Measurements from ENCODE around the gene A3GALT2. TPM values are rescaled to one million over a fixed set of nuclear protein-coding genes. Genes with fewer than 3 reads are reported as not detected.

The A3GALT2 gene
- polyA plus RNA-seq, 1 of the 3 experiments (the other 2 are of a cell fraction) = 0.07 TPM

DNA sequence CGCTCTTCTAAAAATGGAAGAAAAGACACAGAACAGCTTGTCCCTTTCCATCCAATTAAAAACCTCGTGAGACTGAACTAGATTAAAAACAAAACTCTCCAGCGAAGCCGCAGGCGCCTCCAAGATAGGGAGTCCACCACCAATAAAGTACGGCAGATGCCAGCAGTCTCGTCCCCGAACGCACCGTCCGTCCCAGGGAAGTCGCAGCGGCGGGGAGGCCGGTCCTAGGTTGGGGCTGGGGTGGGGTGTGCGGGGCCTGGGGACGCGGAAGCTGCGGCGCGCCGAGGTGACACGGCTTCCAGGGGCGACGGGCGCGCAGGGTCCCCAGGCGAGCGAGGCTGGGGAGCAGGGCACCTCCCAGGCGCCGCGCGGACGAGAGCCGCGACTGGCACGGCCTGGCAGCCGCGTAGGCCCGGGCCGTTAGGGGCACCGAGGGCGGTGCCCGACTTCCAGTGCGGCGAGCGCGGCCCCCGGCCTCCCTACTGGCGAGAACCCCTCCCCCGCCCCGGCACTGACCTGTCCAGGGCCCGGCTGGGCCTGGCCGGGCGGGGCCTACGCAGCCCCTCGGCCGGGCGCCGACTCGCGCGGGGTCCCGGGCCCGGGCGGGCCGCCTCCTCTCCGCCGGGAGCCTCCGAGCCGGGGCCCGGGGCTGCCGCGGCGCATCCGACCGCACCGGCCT lies 28.3 kb upstream of the A3GALT2 start:
- WGBS (ENCODE audit: low lambda C conversion rate) = 0% methylated on average over 6 of the region's 78 CpGs
- ChIA-PET POLR2A (interaction anchor here (1.0 to 2.4 kb wide), 6 partner anchors 10 to 54 kb away, joined by 3 to 10 read pairs (median 4); partner anchors contain the start of gene A3GALT2), CTCF (interaction anchor here (0.9 to 3.6 kb wide), 3 partner anchors 13 to 107 kb away, joined by 3 to 27 read pairs (median 18); no protein-coding TSS in a partner anchor)
- Histone ChIP-seq H3K79me2 (ENCODE audit: insufficient read depth) (peaks cover 55% of the 10 kb centered on the region), H3K36me3 (replicated peaks in 1 of 2; ENCODE audit: control insufficient read depth in 1 of 2, insufficient read depth in 2 of 2, low read length in 1 of 2) (peaks cover 17 to 21% of the 10 kb centered on the region in 2 experiments), H3K9ac (peak overlapping the region; percentile 94), H3K9me3 (no peaks in the 10 kb centered on the region), H4K20me1 (ENCODE audit: insufficient read depth) (peaks cover 10% of the 10 kb centered on the region), H3F3A (replicated peaks; ENCODE audit: insufficient read depth) (peaks cover 37% of the 10 kb centered on the region), H3K9me2 (no peaks in the 10 kb centered on the region), H3K4me2 (peak overlapping the region; percentile 84), H3K4me3 (ENCODE audit: low read depth in 2 of 2, low read length in 1 of 2) (peak overlapping the region; percentile 68 to 78), H2AFZ (ENCODE audit: low read depth) (no peak overlapping the region), H3K27ac (ENCODE audit: low read depth in 2 of 2, low read length in 1 of 2) (peak overlapping the region; percentile 89 to 97), H3K27me3 (ENCODE audit: insufficient read depth) (no peaks in the 10 kb centered on the region), H3K4me1 (ENCODE audit: control insufficient read depth in 1 of 2, insufficient read depth in 2 of 2, low read depth in 1 of 2, low read length in 1 of 2) (peaks cover 29 to 39% of the 10 kb centered on the region in 2 experiments)
- peak; percentile 89 for DNase-seq
- TF ChIP-seq NFIC (IDR thresholded peaks at IDR 0.05; ENCODE audit: borderline replicate concordance) (no peak), POLR2AphosphoS5 (IDR thresholded peaks at IDR 0.05; ENCODE audit: low read depth, low read length) (no peak), SIN3A (IDR thresholded peaks at IDR 0.05; ENCODE audit: borderline replicate concordance, low read depth, low read length) (0 out of 2 replicates have a peak, but pooled peaks have one; percentile 35), RXRA (IDR thresholded peaks at IDR 0.05; ENCODE audit: borderline replicate concordance, low read depth) (peak; percentile 2; the same call in 1 of the 2 replicates), CHD2 (IDR thresholded peaks at IDR 0.05; ENCODE audit: low read length, partially characterized antibody) (no peak), FOXJ3 (CRISPR knock-in tag; IDR thresholded peaks at IDR 0.05) (no peak), EZH2phosphoT487 (IDR thresholded peaks at IDR 0.05; ENCODE audit: borderline replicate concordance, low read depth) (no peak), TCF12 (IDR thresholded peaks at IDR 0.05) (no peak)
- TF ChIP-seq, protein P1, sequence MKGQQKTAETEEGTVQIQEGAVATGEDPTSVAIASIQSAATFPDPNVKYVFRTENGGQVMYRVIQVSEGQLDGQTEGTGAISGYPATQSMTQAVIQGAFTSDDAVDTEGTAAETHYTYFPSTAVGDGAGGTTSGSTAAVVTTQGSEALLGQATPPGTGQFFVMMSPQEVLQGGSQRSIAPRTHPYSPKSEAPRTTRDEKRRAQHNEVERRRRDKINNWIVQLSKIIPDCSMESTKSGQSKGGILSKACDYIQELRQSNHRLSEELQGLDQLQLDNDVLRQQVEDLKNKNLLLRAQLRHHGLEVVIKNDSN (IDR thresholded peaks at IDR 0.05; ENCODE audit: borderline replicate concordance, low read depth) = no peak
- TF ChIP-seq, protein P2, sequence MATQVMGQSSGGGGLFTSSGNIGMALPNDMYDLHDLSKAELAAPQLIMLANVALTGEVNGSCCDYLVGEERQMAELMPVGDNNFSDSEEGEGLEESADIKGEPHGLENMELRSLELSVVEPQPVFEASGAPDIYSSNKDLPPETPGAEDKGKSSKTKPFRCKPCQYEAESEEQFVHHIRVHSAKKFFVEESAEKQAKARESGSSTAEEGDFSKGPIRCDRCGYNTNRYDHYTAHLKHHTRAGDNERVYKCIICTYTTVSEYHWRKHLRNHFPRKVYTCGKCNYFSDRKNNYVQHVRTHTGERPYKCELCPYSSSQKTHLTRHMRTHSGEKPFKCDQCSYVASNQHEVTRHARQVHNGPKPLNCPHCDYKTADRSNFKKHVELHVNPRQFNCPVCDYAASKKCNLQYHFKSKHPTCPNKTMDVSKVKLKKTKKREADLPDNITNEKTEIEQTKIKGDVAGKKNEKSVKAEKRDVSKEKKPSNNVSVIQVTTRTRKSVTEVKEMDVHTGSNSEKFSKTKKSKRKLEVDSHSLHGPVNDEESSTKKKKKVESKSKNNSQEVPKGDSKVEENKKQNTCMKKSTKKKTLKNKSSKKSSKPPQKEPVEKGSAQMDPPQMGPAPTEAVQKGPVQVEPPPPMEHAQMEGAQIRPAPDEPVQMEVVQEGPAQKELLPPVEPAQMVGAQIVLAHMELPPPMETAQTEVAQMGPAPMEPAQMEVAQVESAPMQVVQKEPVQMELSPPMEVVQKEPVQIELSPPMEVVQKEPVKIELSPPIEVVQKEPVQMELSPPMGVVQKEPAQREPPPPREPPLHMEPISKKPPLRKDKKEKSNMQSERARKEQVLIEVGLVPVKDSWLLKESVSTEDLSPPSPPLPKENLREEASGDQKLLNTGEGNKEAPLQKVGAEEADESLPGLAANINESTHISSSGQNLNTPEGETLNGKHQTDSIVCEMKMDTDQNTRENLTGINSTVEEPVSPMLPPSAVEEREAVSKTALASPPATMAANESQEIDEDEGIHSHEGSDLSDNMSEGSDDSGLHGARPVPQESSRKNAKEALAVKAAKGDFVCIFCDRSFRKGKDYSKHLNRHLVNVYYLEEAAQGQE (IDR thresholded peaks at IDR 0.05; ENCODE audit: low read depth, low read length) = no peak
- TF ChIP-seq, protein P3, sequence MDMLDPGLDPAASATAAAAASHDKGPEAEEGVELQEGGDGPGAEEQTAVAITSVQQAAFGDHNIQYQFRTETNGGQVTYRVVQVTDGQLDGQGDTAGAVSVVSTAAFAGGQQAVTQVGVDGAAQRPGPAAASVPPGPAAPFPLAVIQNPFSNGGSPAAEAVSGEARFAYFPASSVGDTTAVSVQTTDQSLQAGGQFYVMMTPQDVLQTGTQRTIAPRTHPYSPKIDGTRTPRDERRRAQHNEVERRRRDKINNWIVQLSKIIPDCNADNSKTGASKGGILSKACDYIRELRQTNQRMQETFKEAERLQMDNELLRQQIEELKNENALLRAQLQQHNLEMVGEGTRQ (IDR thresholded peaks at IDR 0.05; ENCODE audit: borderline replicate concordance, low read depth, low read length) = no peak

Measured in SK-N-SH (cell line).